WTC11 (cell line): ENCODE data around the gene ZRANB1. TPM values are rescaled to one million over a fixed set of nuclear protein-coding genes. Genes with fewer than 3 reads are reported as not detected.

ENCODE experiments used
- ATAC-seq: fragments of 200-7000 bp; cut with Tn5 transposase; 2 replicates; pipeline ENCODE4 v1.10.0; 2021; ENCODE audit warnings: mild to moderate bottlenecking, moderate library complexity
- CTCF ChIA-PET: fragments of 300-600 bp; sonication (Branson Sonifier 250); formaldehyde crosslinking; loops from one replicate; lab custom pipeline; 2021; ENCODE audit warnings: antibody characterized with exemption; lab: Charles Lee
- POLR2A ChIA-PET: fragments of 350-600 bp; sonication (Branson Sonifier 250); formaldehyde crosslinking; loops from one replicate; lab custom pipeline; 2021; ENCODE audit warnings: antibody characterized with exemption; lab: Charles Lee
- DNase-seq: peaks from one replicate; pipeline ENCODE4 v3.0.0; 2021; ENCODE audit warnings: low spot score
- H3K27ac Mint-ChIP-seq: 2 replicates; pipeline ENCODE4 v1.8.0; 2021; ENCODE audit warnings: mixed read lengths
- H3K27me3 Mint-ChIP-seq: 2 replicates; pipeline ENCODE4 v1.8.0; 2021; ENCODE audit warnings: low read depth, mild to moderate bottlenecking, moderate library complexity, mixed read lengths
- H3K36me3 Mint-ChIP-seq: 2 replicates; pipeline ENCODE4 v1.8.0; 2021; ENCODE audit warnings: mixed read lengths
- H3K4me1 Mint-ChIP-seq: 2 replicates; pipeline ENCODE4 v1.8.0; 2022; ENCODE audit warnings: mixed read lengths
- H3K4me3 Mint-ChIP-seq: 2 replicates; pipeline ENCODE4 v1.8.0; 2021; ENCODE audit warnings: mild to moderate bottlenecking, moderate library complexity, mixed read lengths
- H3K9me3 Mint-ChIP-seq: 2 replicates; pipeline ENCODE4 v1.8.0; 2021; ENCODE audit warnings: mixed read lengths
- ELF4 ChIP-seq: sonication (generic); formaldehyde crosslinking; IDR thresholded peaks from 2 replicates; pipeline ENCODE4 v1.8.1; 2022; ENCODE audit warnings: low read depth, mild to moderate bottlenecking, moderate library complexity, missing genetic modification reagents
- EMX1 ChIP-seq: fragments of 250-450 bp; sonication (Bioruptor Pico); IDR thresholded peaks from 2 replicates; pipeline ENCODE4 v1.8.0; 2021; ENCODE audit warnings: mild to moderate bottlenecking
- IRF2 ChIP-seq: sonication (generic); formaldehyde crosslinking; IDR thresholded peaks from 2 replicates; pipeline ENCODE4 v1.8.0; 2022; ENCODE audit warnings: low read depth, missing genetic modification reagents, borderline replicate concordance
- PRRX2 ChIP-seq: fragments of 250-450 bp; sonication (Bioruptor Pico); IDR thresholded peaks from 2 replicates; pipeline ENCODE4 v1.8.0; 2021; ENCODE audit warnings: mild to moderate bottlenecking
- SOX15 ChIP-seq: fragments of 250-450 bp; sonication (Bioruptor Pico); IDR thresholded peaks from 2 replicates; pipeline ENCODE4 v1.9.0; 2021; ENCODE audit warnings: mild to moderate bottlenecking
- TEAD4 ChIP-seq: sonication (generic); formaldehyde crosslinking; IDR thresholded peaks from 2 replicates; pipeline ENCODE4 v1.8.0; 2022; ENCODE audit warnings: mild to moderate bottlenecking, missing genetic modification reagents
- TP53 ChIP-seq: sonication (generic); formaldehyde crosslinking; IDR thresholded peaks from 2 replicates; pipeline ENCODE4 v1.8.1; 2023; ENCODE audit warnings: mild to moderate bottlenecking, missing genetic modification reagents
- ZBTB21 ChIP-seq: sonication (generic); formaldehyde crosslinking; IDR thresholded peaks from 2 replicates; pipeline ENCODE4 v1.8.1; 2023; ENCODE audit warnings: mild to moderate bottlenecking, missing genetic modification reagents, borderline replicate concordance
- ZNF121 ChIP-seq: sonication (generic); formaldehyde crosslinking; IDR thresholded peaks from 2 replicates; pipeline ENCODE4 v1.8.0; 2023; ENCODE audit warnings: missing genetic modification reagents
- ZNF263 ChIP-seq: sonication (generic); formaldehyde crosslinking; IDR thresholded peaks from 2 replicates; pipeline ENCODE4 v1.8.1; 2022; ENCODE audit warnings: low read depth, mild to moderate bottlenecking, moderate library complexity, missing genetic modification reagents
- ZNF423 ChIP-seq: fragments of 250-450 bp; sonication (Bioruptor Pico); IDR thresholded peaks from 2 replicates; pipeline ENCODE4 v2.1.2; 2022; ENCODE audit warnings: mild to moderate bottlenecking, moderate library complexity
- total RNA-seq: library from RNA; stranded (reverse); gene quantifications from 3 replicates; pipeline ENCODE4 v1.2.3, GENCODE V29; 2021
- TF ChIP-seq, protein P1 (sequence below): sonication (generic); formaldehyde crosslinking; IDR thresholded peaks from 2 replicates; pipeline ENCODE4 v1.8.0; 2022; ENCODE audit warnings: mild to moderate bottlenecking, missing genetic modification reagents
- TF ChIP-seq, protein P2 (sequence below): sonication (generic); formaldehyde crosslinking; conservative IDR thresholded peaks from 2 replicates; pipeline ENCODE4 v1.8.1; 2022; ENCODE audit warnings: mild to moderate bottlenecking, missing genetic modification reagents
- TF ChIP-seq, protein P3 (sequence below): fragments of 250-450 bp; sonication (Bioruptor Pico); conservative IDR thresholded peaks from 2 replicates; pipeline ENCODE4 v1.9.0; 2021; ENCODE audit warnings: mild to moderate bottlenecking

The ZRANB1 gene
- total RNA-seq, 1 experiment from 2014 or later = 15.9 TPM

DNA sequence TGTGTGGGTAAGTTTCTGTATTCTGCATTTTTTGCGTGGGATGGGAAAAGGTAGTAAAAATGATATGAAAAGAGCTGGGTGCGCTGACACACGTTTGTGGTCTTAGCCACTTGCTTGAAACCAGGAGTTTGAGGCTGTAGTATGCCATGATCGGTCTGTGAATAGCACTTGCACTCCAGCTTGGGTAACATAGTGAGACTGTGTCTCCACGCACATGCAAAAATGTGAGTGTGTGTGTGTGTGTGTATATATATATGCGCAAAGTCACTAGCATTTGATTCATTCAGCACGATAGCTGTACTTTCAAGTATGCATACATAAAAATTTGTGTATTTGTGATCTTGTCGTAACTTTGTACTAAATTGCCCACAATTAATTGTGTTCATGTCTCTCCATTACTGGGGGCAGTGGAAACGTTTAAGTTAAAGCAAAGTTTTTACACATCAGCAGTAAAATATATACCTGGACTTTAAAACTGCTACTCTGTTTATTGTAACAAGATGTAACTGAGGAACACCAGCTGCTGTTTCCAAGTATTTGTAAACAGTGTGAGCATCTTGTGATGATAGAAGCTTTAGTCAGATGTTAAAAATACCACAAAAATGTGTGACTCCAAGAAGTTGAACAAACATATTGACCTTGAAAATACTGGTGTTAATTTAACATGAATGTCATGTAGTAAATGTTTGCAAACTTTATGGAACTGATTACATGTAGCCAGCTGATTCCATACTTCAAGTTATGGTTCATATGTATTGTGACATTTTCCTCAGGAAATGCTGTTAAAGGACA, 1.6 kb downstream of the ZRANB1 start (continued):
- TF ChIP-seq, protein P1, sequence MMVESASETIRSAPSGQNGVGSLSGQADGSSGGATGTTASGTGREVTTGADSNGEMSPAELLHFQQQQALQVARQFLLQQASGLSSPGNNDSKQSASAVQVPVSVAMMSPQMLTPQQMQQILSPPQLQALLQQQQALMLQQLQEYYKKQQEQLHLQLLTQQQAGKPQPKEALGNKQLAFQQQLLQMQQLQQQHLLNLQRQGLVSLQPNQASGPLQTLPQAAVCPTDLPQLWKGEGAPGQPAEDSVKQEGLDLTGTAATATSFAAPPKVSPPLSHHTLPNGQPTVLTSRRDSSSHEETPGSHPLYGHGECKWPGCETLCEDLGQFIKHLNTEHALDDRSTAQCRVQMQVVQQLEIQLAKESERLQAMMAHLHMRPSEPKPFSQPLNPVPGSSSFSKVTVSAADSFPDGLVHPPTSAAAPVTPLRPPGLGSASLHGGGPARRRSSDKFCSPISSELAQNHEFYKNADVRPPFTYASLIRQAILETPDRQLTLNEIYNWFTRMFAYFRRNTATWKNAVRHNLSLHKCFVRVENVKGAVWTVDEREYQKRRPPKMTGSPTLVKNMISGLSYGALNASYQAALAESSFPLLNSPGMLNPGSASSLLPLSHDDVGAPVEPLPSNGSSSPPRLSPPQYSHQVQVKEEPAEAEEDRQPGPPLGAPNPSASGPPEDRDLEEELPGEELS (CRISPR knock-in tag) = no peak
- no peak for TF ChIP-seq TEAD4 (CRISPR knock-in tag)

DNA sequence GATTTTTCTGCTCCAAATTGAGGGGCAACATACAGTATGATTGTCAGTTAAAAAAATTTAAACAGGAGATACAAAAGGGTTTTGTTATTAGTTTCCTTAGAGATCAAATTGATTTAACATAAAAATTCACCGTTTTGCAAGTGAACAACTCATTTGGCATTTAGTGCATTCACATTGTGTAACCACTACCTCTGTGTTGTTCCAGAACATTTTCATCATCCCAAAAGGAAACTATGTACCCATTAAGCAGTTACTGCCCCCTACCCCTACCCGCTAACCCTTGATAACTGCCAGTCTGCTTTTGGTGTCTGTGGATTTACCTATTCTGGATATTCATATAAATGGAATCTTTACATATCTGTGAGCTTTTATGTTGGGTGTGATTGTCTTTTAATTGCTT, 3.1 kb downstream of the ZRANB1 start:
- TF ChIP-seq, protein P2, sequence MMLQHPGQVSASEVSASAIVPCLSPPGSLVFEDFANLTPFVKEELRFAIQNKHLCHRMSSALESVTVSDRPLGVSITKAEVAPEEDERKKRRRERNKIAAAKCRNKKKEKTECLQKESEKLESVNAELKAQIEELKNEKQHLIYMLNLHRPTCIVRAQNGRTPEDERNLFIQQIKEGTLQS (CRISPR knock-in tag) = no peak
- no peak for TF ChIP-seq EMX1
- TF ChIP-seq ZBTB21 (CRISPR knock-in tag) = no peak
- H3K9me3 Mint-ChIP-seq = no peaks in the 10 kb centered on the region
- DNase-seq (no peak), ATAC-seq (no peak)
- H3K27ac Mint-ChIP-seq = 0 out of 2 replicates have a peak overlapping the region, but pooled peaks have one; percentile 43
- H3K36me3 Mint-ChIP-seq = no peaks in the 10 kb centered on the region
- POLR2A ChIA-PET = no interaction called here
- H3K4me1 Mint-ChIP-seq = peaks cover 41% of the 10 kb centered on the region
- peak overlapping the region; percentile 19 for H3K4me3 Mint-ChIP-seq
- H3K27me3 Mint-ChIP-seq = no peaks in the 10 kb centered on the region
- CTCF ChIA-PET = no interaction called here

DNA sequence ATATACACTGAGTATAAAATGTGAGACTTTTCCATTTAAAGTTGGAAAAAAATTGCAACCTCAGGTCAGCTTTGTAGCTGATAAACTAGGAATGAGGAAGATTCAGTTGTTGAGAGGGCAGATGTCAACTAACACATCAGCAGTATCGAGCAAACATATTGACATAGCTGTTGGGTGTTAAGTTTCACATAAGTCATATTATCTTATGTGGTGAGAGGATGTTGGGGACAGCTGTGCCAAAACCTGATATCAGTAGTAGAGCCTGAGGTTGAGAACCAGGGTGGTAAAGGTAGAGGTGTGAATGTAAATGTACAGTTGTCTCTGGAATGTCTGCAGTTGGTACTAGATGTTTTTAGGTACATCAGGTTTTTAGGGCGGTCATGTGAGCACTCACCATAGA, 5.0 kb downstream of the ZRANB1 start:
- ATAC-seq (no peak), DNase-seq (no peak)
- no peak overlapping the region for H3K27ac Mint-ChIP-seq
- no peaks in the 10 kb centered on the region for H3K36me3 Mint-ChIP-seq
- no peak overlapping the region for H3K4me3 Mint-ChIP-seq
- no peak for TF ChIP-seq PRRX2 (CRISPR knock-in tag)
- TF ChIP-seq ZNF263 (CRISPR knock-in tag) = no peak
- no peak for TF ChIP-seq IRF2 (CRISPR knock-in tag)
- TF ChIP-seq, all 79 proteins: peak for 0
- ChIA-PET POLR2A (no interaction called here), CTCF (no interaction called here)
- H3K9me3 Mint-ChIP-seq = no peaks in the 10 kb centered on the region
- peaks cover 39% of the 10 kb centered on the region for H3K4me1 Mint-ChIP-seq
- H3K27me3 Mint-ChIP-seq = no peaks in the 10 kb centered on the region

DNA sequence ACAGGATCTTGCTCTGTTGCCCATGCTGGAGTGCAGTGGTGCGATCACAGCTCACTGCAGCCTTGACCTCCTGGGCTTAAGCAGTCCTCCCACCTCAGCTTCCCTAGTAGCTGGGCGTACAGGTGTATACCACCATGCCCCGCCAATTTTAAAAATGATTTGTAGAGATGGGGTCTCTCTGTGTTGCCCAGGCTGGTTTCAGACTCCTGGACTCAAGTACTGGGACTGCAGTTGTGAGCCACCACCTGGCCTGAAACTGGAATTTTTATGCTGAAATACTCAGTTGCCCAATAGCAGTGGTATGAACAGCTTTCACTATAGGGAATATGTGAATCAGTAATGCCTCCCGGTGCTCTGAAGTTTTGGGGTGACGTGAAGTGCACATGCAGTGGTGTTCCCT, 7.6 kb downstream of the ZRANB1 start:
- H3K27me3 Mint-ChIP-seq = no peaks in the 10 kb centered on the region
- DNase-seq (no peak), ATAC-seq (no peak)
- H3K4me3 Mint-ChIP-seq = no peak overlapping the region
- ChIA-PET CTCF (no interaction called here), POLR2A (no interaction called here)
- no peaks in the 10 kb centered on the region for H3K9me3 Mint-ChIP-seq
- H3K27ac Mint-ChIP-seq = no peak overlapping the region
- TF ChIP-seq TP53 (CRISPR knock-in tag) (no peak), ZNF121 (CRISPR knock-in tag) (peak; percentile 87), SOX15 (CRISPR knock-in tag) (no peak)
- peaks cover 5% of the 10 kb centered on the region; the same call in 1 of the 2 replicates for H3K36me3 Mint-ChIP-seq
- H3K4me1 Mint-ChIP-seq = peaks cover 27% of the 10 kb centered on the region

DNA sequence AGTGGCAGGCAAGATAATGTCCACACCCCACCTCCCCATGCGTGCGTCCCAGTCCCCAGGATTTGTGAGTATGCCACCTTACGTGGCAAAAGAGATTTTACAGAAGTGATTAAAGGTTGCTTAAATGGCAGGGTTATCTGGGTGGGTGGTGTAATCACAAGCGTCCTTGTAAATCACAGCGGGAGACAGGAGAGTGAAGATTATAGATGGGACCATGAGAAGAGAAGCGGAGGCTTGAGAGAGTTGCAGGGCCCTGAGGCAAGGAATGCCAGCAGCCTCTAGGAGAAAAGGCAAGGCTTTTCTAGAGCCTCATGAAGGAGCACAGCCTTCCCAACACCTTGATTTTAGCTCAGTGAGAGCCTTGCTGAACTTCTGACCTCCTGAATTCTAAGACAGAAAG, 10.2 kb downstream of the ZRANB1 start:
- H3K27me3 Mint-ChIP-seq = no peaks in the 10 kb centered on the region
- no peaks in the 10 kb centered on the region for H3K9me3 Mint-ChIP-seq
- H3K27ac Mint-ChIP-seq = no peak overlapping the region
- ChIA-PET POLR2A (no interaction called here), CTCF (no interaction called here)
- H3K36me3 Mint-ChIP-seq = peaks cover 5% of the 10 kb centered on the region; the same call in 1 of the 2 replicates
- no peak for ATAC-seq
- peaks cover 21% of the 10 kb centered on the region for H3K4me1 Mint-ChIP-seq
- H3K4me3 Mint-ChIP-seq = no peak overlapping the region
- TF ChIP-seq ZNF423 (no peak), ELF4 (no peak)
- TF ChIP-seq, protein P3, sequence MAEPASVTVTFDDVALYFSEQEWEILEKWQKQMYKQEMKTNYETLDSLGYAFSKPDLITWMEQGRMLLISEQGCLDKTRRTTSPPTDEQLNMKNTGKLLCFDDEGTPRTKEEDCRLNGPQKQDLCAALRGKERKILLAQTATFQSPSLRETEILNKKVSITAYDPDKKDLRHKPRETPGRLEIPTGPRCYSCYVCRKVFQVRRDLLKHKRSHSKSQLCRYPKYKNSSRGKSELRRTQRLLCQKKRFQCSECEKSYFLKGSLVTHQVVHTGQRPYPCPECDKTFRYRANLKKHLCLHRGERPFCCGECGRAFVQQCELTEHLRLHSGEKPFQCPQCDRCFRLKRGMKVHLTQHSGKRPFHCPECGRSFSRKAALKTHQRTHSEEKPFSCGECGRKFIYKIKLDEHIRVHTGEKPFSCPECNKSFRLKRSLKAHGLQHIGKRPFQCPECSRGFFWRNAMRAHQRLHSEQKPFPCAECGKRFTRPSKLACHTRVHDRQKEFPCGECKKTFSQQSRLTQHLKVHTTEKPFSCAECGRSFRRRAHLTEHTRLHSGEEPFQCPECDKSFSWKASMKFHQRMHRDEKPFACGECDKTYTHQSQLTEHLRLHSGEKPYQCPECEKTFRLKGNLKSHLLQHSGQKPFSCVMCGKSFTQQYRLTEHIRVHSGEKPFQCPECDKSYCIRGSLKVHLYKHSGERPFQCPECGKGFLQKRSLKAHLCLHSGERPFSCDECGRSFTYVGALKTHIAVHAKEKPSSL (CRISPR knock-in tag) = no peak
- no peak for DNase-seq
